Measurements from ENCODE around the gene GSKIP.

- TF ChIP-seq, protein P1, sequence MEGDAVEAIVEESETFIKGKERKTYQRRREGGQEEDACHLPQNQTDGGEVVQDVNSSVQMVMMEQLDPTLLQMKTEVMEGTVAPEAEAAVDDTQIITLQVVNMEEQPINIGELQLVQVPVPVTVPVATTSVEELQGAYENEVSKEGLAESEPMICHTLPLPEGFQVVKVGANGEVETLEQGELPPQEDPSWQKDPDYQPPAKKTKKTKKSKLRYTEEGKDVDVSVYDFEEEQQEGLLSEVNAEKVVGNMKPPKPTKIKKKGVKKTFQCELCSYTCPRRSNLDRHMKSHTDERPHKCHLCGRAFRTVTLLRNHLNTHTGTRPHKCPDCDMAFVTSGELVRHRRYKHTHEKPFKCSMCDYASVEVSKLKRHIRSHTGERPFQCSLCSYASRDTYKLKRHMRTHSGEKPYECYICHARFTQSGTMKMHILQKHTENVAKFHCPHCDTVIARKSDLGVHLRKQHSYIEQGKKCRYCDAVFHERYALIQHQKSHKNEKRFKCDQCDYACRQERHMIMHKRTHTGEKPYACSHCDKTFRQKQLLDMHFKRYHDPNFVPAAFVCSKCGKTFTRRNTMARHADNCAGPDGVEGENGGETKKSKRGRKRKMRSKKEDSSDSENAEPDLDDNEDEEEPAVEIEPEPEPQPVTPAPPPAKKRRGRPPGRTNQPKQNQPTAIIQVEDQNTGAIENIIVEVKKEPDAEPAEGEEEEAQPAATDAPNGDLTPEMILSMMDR (IDR thresholded peaks at IDR 0.05): no peak
- no peak for TF ChIP-seq POLR2A (IDR thresholded peaks at IDR 0.05)
Measured at GRCh38 chr14:96413526-96413925, 50.2 kb downstream of the GSKIP start.

All from lower leg skin (tissue), 3 donors.